ENCODE data around the gene CAB39.

The CAB39 gene

GRCh38 chr2:230684270-230685168 lies 28.1 kb upstream of the CAB39 start:
- Histone ChIP-seq H3K4me2 (ENCODE audit: low read length) (no peak overlapping the region), H4K5ac (ENCODE audit: low read length) (no peak overlapping the region), H3K27me3 (ENCODE audit: insufficient read depth, low read length, poor library complexity) (no peaks in the 10 kb centered on the region), H3K9ac (ENCODE audit: low read length) (no peak overlapping the region), H3K79me2 (ENCODE audit: control insufficient read depth, insufficient read depth, low read length) (no peaks in the 10 kb centered on the region), H3K4me1 (ENCODE audit: control insufficient read depth, low read depth, low read length) (no peaks in the 10 kb centered on the region), H2BK15ac (replicated peaks; ENCODE audit: low read depth) (no peak overlapping the region), H3K4ac (ENCODE audit: low read depth, low read length) (no peak overlapping the region), H2BK5ac (ENCODE audit: low read length) (no peak overlapping the region), H3K4me3 (ENCODE audit: low read length) (no peak overlapping the region), H2BK120ac (ENCODE audit: low read depth, low read length) (no peak overlapping the region), H4K8ac (ENCODE audit: low read depth, low read length) (no peak overlapping the region), H3K27ac (ENCODE audit: low read depth, low read length) (no peak overlapping the region), H3K79me1 (ENCODE audit: low read length) (no peaks in the 10 kb centered on the region), H2AK5ac (ENCODE audit: low read length) (no peak overlapping the region), H3K23ac (ENCODE audit: low read length) (no peak overlapping the region), H3K56ac (ENCODE audit: low read length) (no peak overlapping the region), H3K36me3 (ENCODE audit: control insufficient read depth, insufficient read depth, low read length) (no peaks in the 10 kb centered on the region), H3K18ac (ENCODE audit: low read length) (no peak overlapping the region)
- WGBS (ENCODE audit: extremely low coverage, insufficient coverage, low lambda C conversion rate), result 100% methylated on average over 1 of the region's 8 CpGs
- no peak for DNase-seq

- Histone ChIP-seq H2BK15ac (replicated peaks; ENCODE audit: low read depth) (no peak overlapping the region), H2AK5ac (ENCODE audit: low read length) (no peak overlapping the region), H3K23ac (ENCODE audit: low read length) (no peak overlapping the region), H2BK120ac (ENCODE audit: low read depth, low read length) (no peak overlapping the region), H3K4me1 (ENCODE audit: control insufficient read depth, low read depth, low read length) (no peaks in the 10 kb centered on the region), H3K4ac (ENCODE audit: low read depth, low read length) (no peak overlapping the region), H2BK5ac (ENCODE audit: low read length) (no peak overlapping the region), H4K5ac (ENCODE audit: low read length) (no peak overlapping the region), H3K4me2 (ENCODE audit: low read length) (no peak overlapping the region), H3K27ac (ENCODE audit: low read depth, low read length) (no peak overlapping the region), H3K27me3 (ENCODE audit: insufficient read depth, low read length, poor library complexity) (no peaks in the 10 kb centered on the region), H3K9ac (ENCODE audit: low read length) (no peak overlapping the region), H3K36me3 (ENCODE audit: control insufficient read depth, insufficient read depth, low read length) (no peaks in the 10 kb centered on the region), H4K8ac (ENCODE audit: low read depth, low read length) (no peak overlapping the region), H3K79me2 (ENCODE audit: control insufficient read depth, insufficient read depth, low read length) (no peaks in the 10 kb centered on the region), H3K18ac (ENCODE audit: low read length) (no peak overlapping the region), H3K79me1 (ENCODE audit: low read length) (no peaks in the 10 kb centered on the region), H3K4me3 (ENCODE audit: low read length) (no peak overlapping the region), H3K56ac (ENCODE audit: low read length) (no peak overlapping the region)
- DNase-seq, result no peak
- no CpG with 5 or more reads among the region's 6 CpGs for WGBS (ENCODE audit: extremely low coverage, insufficient coverage, low lambda C conversion rate)
Observed at GRCh38 chr2:230685178-230685577, 27.5 kb upstream of the CAB39 start.

GRCh38 chr2:230687498-230687897 lies 25.1 kb upstream of the CAB39 start:
- Histone ChIP-seq H3K4me2 (ENCODE audit: low read length) (no peak overlapping the region), H4K8ac (ENCODE audit: low read depth, low read length) (no peak overlapping the region), H2BK15ac (replicated peaks; ENCODE audit: low read depth) (no peak overlapping the region), H3K36me3 (ENCODE audit: control insufficient read depth, insufficient read depth, low read length) (no peaks in the 10 kb centered on the region), H3K18ac (ENCODE audit: low read length) (no peak overlapping the region), H3K56ac (ENCODE audit: low read length) (no peak overlapping the region), H3K79me1 (ENCODE audit: low read length) (no peaks in the 10 kb centered on the region), H3K79me2 (ENCODE audit: control insufficient read depth, insufficient read depth, low read length) (no peaks in the 10 kb centered on the region), H2AK5ac (ENCODE audit: low read length) (no peak overlapping the region), H3K4me1 (ENCODE audit: control insufficient read depth, low read depth, low read length) (no peaks in the 10 kb centered on the region), H3K9ac (ENCODE audit: low read length) (no peak overlapping the region), H2BK120ac (ENCODE audit: low read depth, low read length) (no peak overlapping the region), H4K5ac (ENCODE audit: low read length) (no peak overlapping the region), H3K27ac (ENCODE audit: low read depth, low read length) (no peak overlapping the region), H3K27me3 (ENCODE audit: insufficient read depth, low read length, poor library complexity) (no peaks in the 10 kb centered on the region), H3K4ac (ENCODE audit: low read depth, low read length) (no peak overlapping the region), H2BK5ac (ENCODE audit: low read length) (no peak overlapping the region), H3K23ac (ENCODE audit: low read length) (no peak overlapping the region), H3K4me3 (ENCODE audit: low read length) (no peak overlapping the region)
- DNase-seq, result no peak
- no CpG with 5 or more reads among the region's 5 CpGs for WGBS (ENCODE audit: extremely low coverage, insufficient coverage, low lambda C conversion rate)

GRCh38 chr2:230688490-230688889 lies 24.2 kb upstream of the CAB39 start:
- Histone ChIP-seq H3K79me2 (ENCODE audit: control insufficient read depth, insufficient read depth, low read length) (no peaks in the 10 kb centered on the region), H2AK5ac (ENCODE audit: low read length) (no peak overlapping the region), H3K4me3 (ENCODE audit: low read length) (no peak overlapping the region), H3K27ac (ENCODE audit: low read depth, low read length) (no peak overlapping the region), H4K5ac (ENCODE audit: low read length) (no peak overlapping the region), H3K4ac (ENCODE audit: low read depth, low read length) (no peak overlapping the region), H3K9ac (ENCODE audit: low read length) (no peak overlapping the region), H2BK120ac (ENCODE audit: low read depth, low read length) (no peak overlapping the region), H3K23ac (ENCODE audit: low read length) (no peak overlapping the region), H3K4me2 (ENCODE audit: low read length) (no peak overlapping the region), H3K18ac (ENCODE audit: low read length) (no peak overlapping the region), H3K4me1 (ENCODE audit: control insufficient read depth, low read depth, low read length) (no peaks in the 10 kb centered on the region), H3K79me1 (ENCODE audit: low read length) (no peaks in the 10 kb centered on the region), H3K27me3 (ENCODE audit: insufficient read depth, low read length, poor library complexity) (no peaks in the 10 kb centered on the region), H4K8ac (ENCODE audit: low read depth, low read length) (no peak overlapping the region), H3K56ac (ENCODE audit: low read length) (no peak overlapping the region), H2BK5ac (ENCODE audit: low read length) (no peak overlapping the region), H3K36me3 (ENCODE audit: control insufficient read depth, insufficient read depth, low read length) (no peaks in the 10 kb centered on the region), H2BK15ac (replicated peaks; ENCODE audit: low read depth) (no peak overlapping the region)
- DNase-seq, result no peak
- WGBS (ENCODE audit: extremely low coverage, insufficient coverage, low lambda C conversion rate), result no CpG with 5 or more reads among the region's 2 CpGs

- Histone ChIP-seq H4K8ac (ENCODE audit: low read depth, low read length) (no peak overlapping the region), H3K4me3 (ENCODE audit: low read length) (no peak overlapping the region), H3K27ac (ENCODE audit: low read depth, low read length) (no peak overlapping the region), H3K27me3 (ENCODE audit: insufficient read depth, low read length, poor library complexity) (no peaks in the 10 kb centered on the region), H3K4ac (ENCODE audit: low read depth, low read length) (no peak overlapping the region), H2BK5ac (ENCODE audit: low read length) (no peak overlapping the region), H3K18ac (ENCODE audit: low read length) (no peak overlapping the region), H4K5ac (ENCODE audit: low read length) (no peak overlapping the region), H2BK120ac (ENCODE audit: low read depth, low read length) (no peak overlapping the region), H3K23ac (ENCODE audit: low read length) (no peak overlapping the region), H2BK15ac (replicated peaks; ENCODE audit: low read depth) (no peak overlapping the region), H3K56ac (ENCODE audit: low read length) (no peak overlapping the region), H3K36me3 (ENCODE audit: control insufficient read depth, insufficient read depth, low read length) (no peaks in the 10 kb centered on the region), H3K4me1 (ENCODE audit: control insufficient read depth, low read depth, low read length) (no peaks in the 10 kb centered on the region), H3K79me2 (ENCODE audit: control insufficient read depth, insufficient read depth, low read length) (no peaks in the 10 kb centered on the region), H3K9ac (ENCODE audit: low read length) (no peak overlapping the region), H3K79me1 (ENCODE audit: low read length) (no peaks in the 10 kb centered on the region), H3K4me2 (ENCODE audit: low read length) (no peak overlapping the region), H2AK5ac (ENCODE audit: low read length) (no peak overlapping the region)
- WGBS (ENCODE audit: extremely low coverage, insufficient coverage, low lambda C conversion rate), result no CpG with 5 or more reads among the region's 9 CpGs
- DNase-seq, result no peak
Observed at GRCh38 chr2:230690439-230690838, 22.2 kb upstream of the CAB39 start.
